ENCODE data around the gene ZFYVE28.

DNA sequence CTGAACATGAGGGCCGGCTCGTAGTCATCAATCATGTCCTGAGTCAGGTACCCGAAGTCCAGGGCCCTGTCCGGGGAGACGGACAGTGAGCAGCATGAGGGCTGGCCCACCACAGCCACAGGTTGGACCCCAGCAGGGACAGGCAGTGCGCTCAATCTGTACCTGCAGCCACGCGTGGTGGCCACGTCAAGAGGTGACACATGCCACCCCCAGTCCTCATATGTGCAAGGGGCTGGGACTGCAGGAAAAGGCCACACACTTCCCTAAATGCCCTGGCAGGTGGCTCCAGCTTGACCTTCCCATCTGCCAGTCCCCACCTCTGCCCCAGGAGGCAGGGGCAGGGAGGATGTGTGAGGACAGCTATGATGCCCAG is 82.7 kb downstream of the ZFYVE28 start:
- TF ChIP-seq, protein P1, sequence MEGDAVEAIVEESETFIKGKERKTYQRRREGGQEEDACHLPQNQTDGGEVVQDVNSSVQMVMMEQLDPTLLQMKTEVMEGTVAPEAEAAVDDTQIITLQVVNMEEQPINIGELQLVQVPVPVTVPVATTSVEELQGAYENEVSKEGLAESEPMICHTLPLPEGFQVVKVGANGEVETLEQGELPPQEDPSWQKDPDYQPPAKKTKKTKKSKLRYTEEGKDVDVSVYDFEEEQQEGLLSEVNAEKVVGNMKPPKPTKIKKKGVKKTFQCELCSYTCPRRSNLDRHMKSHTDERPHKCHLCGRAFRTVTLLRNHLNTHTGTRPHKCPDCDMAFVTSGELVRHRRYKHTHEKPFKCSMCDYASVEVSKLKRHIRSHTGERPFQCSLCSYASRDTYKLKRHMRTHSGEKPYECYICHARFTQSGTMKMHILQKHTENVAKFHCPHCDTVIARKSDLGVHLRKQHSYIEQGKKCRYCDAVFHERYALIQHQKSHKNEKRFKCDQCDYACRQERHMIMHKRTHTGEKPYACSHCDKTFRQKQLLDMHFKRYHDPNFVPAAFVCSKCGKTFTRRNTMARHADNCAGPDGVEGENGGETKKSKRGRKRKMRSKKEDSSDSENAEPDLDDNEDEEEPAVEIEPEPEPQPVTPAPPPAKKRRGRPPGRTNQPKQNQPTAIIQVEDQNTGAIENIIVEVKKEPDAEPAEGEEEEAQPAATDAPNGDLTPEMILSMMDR (IDR thresholded peaks at IDR 0.05): no peak
- no peak for TF ChIP-seq POLR2A (IDR thresholded peaks at IDR 0.05)

Data from Peyer's patch (tissue), 4 donors.